ENCODE data around the gene KLK15. TPM values are rescaled to one million over a fixed set of nuclear protein-coding genes. Genes with fewer than 3 reads are reported as not detected.

The KLK15 gene
- total RNA-seq, 1 donor from 2014 or later: not detected

DNA sequence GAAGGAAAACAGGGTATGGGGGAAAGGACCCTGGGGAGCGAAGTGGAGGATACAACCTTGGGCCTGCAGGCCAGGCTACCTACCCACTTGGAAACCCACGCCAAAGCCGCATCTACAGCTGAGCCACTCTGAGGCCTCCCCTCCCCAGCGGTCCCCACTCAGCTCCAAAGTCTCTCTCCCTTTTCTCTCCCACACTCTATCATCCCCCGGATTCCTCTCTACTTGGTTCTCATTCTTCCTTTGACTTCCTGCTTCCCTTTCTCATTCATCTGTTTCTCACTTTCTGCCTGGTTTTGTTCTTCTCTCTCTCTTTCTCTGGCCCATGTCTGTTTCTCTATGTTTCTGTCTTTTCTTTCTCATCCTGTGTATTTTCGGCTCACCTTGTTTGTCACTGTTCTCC, 24.0 kb upstream of the KLK15 start:
- no peak for DNase-seq (ENCODE audit: low spot score)
- H3K4me1 Mint-ChIP-seq (ENCODE audit: low read depth): no peaks in the 10 kb centered on the region
- no peak overlapping the region for H3K4me3 Mint-ChIP-seq (ENCODE audit: unreplicated experiment)
- no peaks in the 10 kb centered on the region for H3K9me3 Mint-ChIP-seq (ENCODE audit: low read depth)
- H3K27me3 Mint-ChIP-seq (ENCODE audit: low read depth): peaks cover 29% of the 10 kb centered on the region
- no peaks in the 10 kb centered on the region for H3K36me3 Mint-ChIP-seq (ENCODE audit: low read depth)
- TF ChIP-seq, protein P1, sequence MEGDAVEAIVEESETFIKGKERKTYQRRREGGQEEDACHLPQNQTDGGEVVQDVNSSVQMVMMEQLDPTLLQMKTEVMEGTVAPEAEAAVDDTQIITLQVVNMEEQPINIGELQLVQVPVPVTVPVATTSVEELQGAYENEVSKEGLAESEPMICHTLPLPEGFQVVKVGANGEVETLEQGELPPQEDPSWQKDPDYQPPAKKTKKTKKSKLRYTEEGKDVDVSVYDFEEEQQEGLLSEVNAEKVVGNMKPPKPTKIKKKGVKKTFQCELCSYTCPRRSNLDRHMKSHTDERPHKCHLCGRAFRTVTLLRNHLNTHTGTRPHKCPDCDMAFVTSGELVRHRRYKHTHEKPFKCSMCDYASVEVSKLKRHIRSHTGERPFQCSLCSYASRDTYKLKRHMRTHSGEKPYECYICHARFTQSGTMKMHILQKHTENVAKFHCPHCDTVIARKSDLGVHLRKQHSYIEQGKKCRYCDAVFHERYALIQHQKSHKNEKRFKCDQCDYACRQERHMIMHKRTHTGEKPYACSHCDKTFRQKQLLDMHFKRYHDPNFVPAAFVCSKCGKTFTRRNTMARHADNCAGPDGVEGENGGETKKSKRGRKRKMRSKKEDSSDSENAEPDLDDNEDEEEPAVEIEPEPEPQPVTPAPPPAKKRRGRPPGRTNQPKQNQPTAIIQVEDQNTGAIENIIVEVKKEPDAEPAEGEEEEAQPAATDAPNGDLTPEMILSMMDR (IDR thresholded peaks at IDR 0.05): no peak
- H3K27ac Mint-ChIP-seq (ENCODE audit: unreplicated experiment): no peak overlapping the region

- H3K27ac Mint-ChIP-seq (ENCODE audit: unreplicated experiment): no peak within 1 kb of the TSS
- H3K27me3 Mint-ChIP-seq (ENCODE audit: low read depth): peaks cover 20% of the 10 kb centered on the region
- no peaks in the 10 kb centered on the region for H3K4me1 Mint-ChIP-seq (ENCODE audit: low read depth)
Observed at GRCh38 chr19:50854636-50855410, 21.4 kb upstream of the KLK15 start, which contains the start of gene KLK3. TSS of gene KLK3 (plus strand) at chr19:50854915. CDS start at chr19:50854956, 41 bp downstream.

DNA sequence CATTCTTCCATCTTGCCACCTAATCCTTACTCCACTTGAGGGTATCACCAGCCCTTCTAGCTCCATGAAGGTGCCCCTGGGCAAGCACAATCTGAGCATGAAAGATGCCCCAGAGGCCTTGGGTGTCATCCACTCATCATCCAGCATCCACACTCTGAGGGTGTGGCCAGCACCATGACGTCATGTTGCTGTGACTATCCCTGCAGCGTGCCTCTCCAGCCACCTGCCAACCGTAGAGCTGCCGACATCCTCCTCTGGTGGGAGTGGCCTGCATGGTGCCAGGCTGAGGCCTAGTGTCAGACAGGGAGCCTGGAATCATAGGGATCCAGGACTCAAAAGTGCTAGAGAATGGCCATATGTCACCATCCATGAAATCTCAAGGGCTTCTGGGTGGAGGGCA, 18.2 kb upstream of the KLK15 start:
- no peak for DNase-seq (ENCODE audit: low spot score)
- Mint-ChIP-seq H3K9me3 (ENCODE audit: low read depth) (no peaks in the 10 kb centered on the region), H3K4me3 (ENCODE audit: unreplicated experiment) (no peak overlapping the region), H3K27ac (ENCODE audit: unreplicated experiment) (no peak overlapping the region), H3K36me3 (ENCODE audit: low read depth) (no peaks in the 10 kb centered on the region), H3K27me3 (ENCODE audit: low read depth) (peaks cover 18% of the 10 kb centered on the region), H3K4me1 (ENCODE audit: low read depth) (no peaks in the 10 kb centered on the region)
- TF ChIP-seq, protein P1 (IDR thresholded peaks at IDR 0.05): no peak

More at GRCh38 chr19:50854636-50855410, 21.4 kb upstream of the KLK15 start, which contains the start of gene KLK3:
- Mint-ChIP-seq H3K36me3 (ENCODE audit: low read depth) (no peaks in the 10 kb centered on the region), H3K9me3 (ENCODE audit: low read depth) (no peaks in the 10 kb centered on the region), H3K4me3 (ENCODE audit: unreplicated experiment) (no peak within 1 kb of the TSS)
- DNase-seq (ENCODE audit: low spot score): no peak
- TF ChIP-seq, protein P1 (IDR thresholded peaks at IDR 0.05): no peak

DNA sequence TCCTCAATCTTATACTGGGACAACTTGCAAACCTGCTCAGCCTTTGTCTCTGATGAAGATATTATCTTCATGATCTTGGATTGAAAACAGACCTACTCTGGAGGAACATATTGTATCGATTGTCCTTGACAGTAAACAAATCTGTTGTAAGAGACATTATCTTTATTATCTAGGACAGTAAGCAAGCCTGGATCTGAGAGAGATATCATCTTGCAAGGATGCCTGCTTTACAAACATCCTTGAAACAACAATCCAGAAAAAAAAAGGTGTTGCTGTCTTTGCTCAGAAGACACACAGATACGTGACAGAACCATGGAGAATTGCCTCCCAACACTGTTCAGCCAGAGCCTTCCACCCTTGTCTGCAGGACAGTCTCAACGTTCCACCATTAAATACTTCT, 17.4 kb upstream of the KLK15 start:
- H3K27ac Mint-ChIP-seq (ENCODE audit: unreplicated experiment): no peak overlapping the region
- DNase-seq (ENCODE audit: low spot score): no peak
- TF ChIP-seq, protein P1 (IDR thresholded peaks at IDR 0.05): no peak
- no peaks in the 10 kb centered on the region for H3K36me3 Mint-ChIP-seq (ENCODE audit: low read depth)
- H3K9me3 Mint-ChIP-seq (ENCODE audit: low read depth): no peaks in the 10 kb centered on the region
- peaks cover 15% of the 10 kb centered on the region for H3K27me3 Mint-ChIP-seq (ENCODE audit: low read depth)
- H3K4me3 Mint-ChIP-seq (ENCODE audit: unreplicated experiment): no peak overlapping the region
- no peaks in the 10 kb centered on the region for H3K4me1 Mint-ChIP-seq (ENCODE audit: low read depth)

DNA sequence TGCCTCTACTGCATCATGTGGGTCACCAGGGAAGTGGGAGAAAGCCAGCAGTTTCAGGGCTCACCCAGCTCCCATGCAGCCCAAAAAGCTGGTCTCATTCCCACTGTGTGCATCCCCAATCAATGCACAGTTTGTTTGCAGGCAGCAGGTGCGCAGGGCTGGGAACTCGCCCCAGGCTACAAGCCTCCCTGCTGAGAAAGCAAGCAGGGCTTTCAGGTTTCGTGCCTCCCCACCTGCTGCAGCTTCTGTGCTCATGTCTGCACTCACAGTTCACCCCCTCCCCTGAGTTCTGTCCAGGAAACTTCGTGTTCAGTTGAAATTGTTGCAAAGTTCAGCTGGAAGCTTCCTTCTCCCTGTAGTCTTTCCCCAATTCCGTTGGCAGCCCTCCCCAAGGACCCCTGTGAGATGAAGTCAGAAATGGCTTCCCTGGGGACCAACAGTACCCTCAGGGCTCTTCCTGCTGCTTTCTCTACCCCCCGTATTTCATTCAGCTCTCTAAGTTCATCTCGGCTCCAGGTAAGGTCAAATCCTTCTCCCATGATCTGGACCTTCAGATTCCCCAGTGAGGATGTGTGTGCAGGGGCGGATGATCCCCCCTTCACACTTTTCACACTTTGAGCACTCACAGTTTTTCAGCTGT, 11.0 kb upstream of the KLK15 start:
- no peaks in the 10 kb centered on the region for H3K4me1 Mint-ChIP-seq (ENCODE audit: low read depth)
- H3K27me3 Mint-ChIP-seq (ENCODE audit: low read depth): peaks cover 31% of the 10 kb centered on the region
- H3K36me3 Mint-ChIP-seq (ENCODE audit: low read depth): peaks cover 2% of the 10 kb centered on the region
- peaks cover 14% of the 10 kb centered on the region for H3K9me3 Mint-ChIP-seq (ENCODE audit: low read depth)
- H3K4me3 Mint-ChIP-seq (ENCODE audit: unreplicated experiment): no peak overlapping the region
- TF ChIP-seq, protein P1 (IDR thresholded peaks at IDR 0.05): no peak
- DNase-seq (ENCODE audit: low spot score): no peak
- no peak overlapping the region for H3K27ac Mint-ChIP-seq (ENCODE audit: unreplicated experiment)

Data from chondrocyte (in vitro differentiated cells).